Stimulated activated naive CD8-positive, alpha-beta T cell treated with anti-CD3 and anti-CD28 coated beads, Interleukin-15, Interleukin-2, amounts not matched to agents 100 ng/mL and 50 ng/mL, for 24 hours (primary cell): Measurements from ENCODE around the gene RASSF4.
A peak's percentile ranks its signal among the peaks of the same experiment; 100 is the strongest.

Source experiments
- H3K27ac Mint-ChIP-seq: one replicate; pipeline ENCODE4 v1.8.0; 2021; ENCODE audit warnings: mild to moderate bottlenecking, mixed read lengths
- H3K27me3 Mint-ChIP-seq: one replicate; pipeline ENCODE4 v1.8.0; 2021; ENCODE audit warnings: mixed read lengths
- H3K36me3 Mint-ChIP-seq: one replicate; pipeline ENCODE4 v1.8.0; 2021; ENCODE audit warnings: low read depth, mixed read lengths
- H3K4me1 Mint-ChIP-seq: one replicate; pipeline ENCODE4 v1.8.0; 2021; ENCODE audit warnings: low read depth, mixed read lengths
- H3K4me3 Mint-ChIP-seq: one replicate; pipeline ENCODE4 v1.8.0; 2021; ENCODE audit warnings: mild to moderate bottlenecking, mixed read lengths
- H3K9me3 Mint-ChIP-seq: one replicate; pipeline ENCODE4 v1.8.0; 2021; ENCODE audit warnings: mixed read lengths

Gene RASSF4

DNA sequence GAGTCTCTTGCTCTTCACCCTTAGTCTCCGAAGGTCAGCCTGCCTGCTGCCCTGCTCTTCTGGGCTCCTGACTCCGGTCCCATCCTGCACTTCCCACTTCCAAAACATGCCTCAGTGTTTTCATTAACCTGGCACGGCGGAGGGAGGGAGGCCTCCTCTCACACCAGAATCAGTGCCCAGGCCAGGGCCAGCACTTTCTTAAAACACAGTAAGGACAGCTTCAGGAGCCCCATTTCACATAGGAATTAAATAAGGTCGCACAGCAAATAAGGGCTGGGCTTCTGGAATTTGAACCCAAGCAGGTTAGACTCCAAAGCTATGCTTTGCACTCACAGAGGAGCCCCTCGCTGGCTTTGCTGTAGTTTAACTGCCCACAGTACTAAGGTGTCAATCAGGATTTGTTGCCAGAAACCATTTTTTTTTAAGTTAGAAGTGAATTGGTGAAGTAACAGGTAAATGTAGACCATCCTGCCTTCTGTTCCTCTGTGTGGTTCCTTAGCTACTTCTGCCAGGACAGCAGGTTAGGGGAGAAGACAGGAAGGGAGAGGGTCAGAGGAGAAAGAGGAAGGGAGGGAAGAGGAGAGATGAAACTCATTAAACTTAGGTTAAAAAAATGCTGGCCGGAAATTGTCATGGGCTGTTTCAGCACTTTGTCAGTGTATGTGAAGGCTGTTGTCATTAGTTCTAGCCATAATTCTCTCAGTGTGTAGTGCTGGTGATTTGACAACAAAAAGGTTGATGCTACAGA lies 1.1 kb downstream of the RASSF4 start:
- Mint-ChIP-seq H3K27me3 (no peaks in the 10 kb centered on the region), H3K4me1 (peaks cover 53% of the 10 kb centered on the region), H3K4me3 (peak overlapping the region; percentile 84), H3K9me3 (no peaks in the 10 kb centered on the region), H3K36me3 (peaks cover 12% of the 10 kb centered on the region), H3K27ac (no peak overlapping the region)

DNA sequence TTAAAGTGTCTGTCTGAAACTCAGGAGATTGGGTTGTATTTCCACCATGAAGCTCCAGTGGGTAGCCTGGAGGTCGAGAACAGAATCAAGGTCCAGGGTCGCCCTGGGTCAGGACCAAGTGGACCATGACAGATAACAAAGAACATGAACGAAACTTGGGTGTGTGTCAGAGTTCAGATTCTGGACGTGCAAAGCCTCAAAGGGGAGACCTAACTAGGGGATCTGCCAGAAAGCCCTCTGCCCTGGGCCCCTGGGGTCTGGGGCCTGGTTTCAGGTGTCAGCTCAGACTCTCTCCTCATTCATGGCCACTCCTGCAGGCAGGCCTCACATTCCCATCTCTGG lies 1.6 kb downstream of the RASSF4 start:
- no peak overlapping the region for H3K27ac Mint-ChIP-seq
- H3K27me3 Mint-ChIP-seq, result no peaks in the 10 kb centered on the region
- H3K36me3 Mint-ChIP-seq, result peaks cover 7% of the 10 kb centered on the region
- no peaks in the 10 kb centered on the region for H3K9me3 Mint-ChIP-seq
- H3K4me1 Mint-ChIP-seq, result peaks cover 59% of the 10 kb centered on the region
- H3K4me3 Mint-ChIP-seq, result no peak overlapping the region

DNA sequence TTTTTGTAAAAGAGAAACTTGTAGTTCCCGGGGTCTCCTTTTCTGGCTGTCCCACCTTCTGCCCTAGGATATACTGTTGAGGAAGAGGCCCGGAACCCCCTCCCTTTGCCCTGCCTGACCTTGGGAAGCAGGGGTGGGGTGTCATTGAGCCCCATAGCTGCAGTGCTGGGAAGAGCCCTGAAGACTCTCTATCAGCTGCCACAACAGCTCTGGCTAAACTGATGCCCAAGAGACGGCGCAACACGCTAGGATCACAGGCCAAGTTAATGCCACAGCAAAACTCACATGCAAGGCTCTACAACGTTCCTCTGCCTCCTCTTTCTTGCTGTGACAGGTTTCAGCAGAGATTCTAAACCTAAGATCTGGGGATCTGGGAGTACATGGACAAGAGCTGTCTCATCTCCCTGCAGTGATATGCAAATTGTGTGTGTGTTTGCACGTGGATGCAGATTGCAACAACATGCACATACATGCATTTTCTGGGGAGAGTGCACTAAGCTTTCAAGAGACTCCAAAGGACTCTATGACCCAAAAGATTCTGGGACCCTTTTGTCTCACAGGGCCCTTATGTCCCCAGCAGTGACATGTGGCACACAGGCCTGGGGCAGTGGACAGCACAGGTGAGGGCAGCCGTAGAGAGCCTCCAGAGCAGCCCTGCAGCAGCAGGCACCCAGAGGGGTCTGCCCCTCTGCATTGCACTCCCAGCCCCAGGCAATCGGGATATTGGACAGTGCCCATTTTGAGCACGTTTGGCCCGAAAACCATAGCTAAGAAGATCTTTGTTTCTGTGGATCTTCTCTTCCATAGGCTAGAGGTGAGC lies 2.5 kb downstream of the RASSF4 start:
- Mint-ChIP-seq H3K27ac (no peak overlapping the region), H3K4me3 (no peak overlapping the region), H3K36me3 (no peaks in the 10 kb centered on the region), H3K4me1 (peaks cover 68% of the 10 kb centered on the region), H3K27me3 (no peaks in the 10 kb centered on the region), H3K9me3 (no peaks in the 10 kb centered on the region)

DNA sequence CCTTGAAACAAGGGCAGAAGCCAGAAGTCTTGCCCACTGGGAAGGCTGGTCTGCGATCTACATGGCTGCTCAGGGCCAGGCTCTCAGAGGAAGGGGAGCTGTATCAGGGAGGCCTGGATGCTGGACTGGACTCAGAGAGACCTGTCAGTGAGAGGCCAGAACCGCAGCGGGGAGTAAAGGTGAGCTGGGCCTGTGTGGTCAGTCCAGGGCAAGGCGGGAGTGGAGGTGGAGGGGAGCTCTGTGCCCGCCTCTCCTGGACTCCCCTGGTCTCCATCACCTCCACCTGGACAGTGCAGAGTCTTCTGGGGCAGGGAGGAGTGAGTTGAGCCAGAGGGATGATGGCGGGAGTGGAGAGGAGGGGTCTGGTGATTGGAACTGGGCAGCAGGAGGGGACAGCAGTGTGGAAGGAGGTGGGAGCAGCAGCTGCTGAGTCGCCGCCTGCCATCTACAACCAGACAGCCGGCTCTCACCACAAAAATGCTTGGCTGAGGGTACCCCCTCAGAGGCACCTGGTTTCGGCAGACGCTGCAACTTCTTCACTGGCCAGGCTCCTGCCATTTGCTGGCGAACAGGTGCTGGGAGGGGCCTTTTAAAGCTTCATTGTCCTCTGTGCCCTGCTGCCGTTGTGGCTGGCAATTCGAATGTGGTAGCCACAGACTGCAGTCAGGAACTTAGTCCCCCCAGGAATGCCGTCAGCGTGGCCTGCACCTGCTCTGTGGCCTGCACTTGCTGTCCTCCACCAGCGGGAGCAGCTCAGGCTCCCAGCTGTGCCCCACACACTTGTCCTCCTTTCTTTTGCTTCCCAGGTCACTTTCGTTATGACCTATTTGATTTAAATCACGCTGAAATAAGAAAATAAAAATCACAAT lies 3.5 kb downstream of the RASSF4 start:
- Mint-ChIP-seq H3K4me1 (peaks cover 72% of the 10 kb centered on the region), H3K9me3 (no peaks in the 10 kb centered on the region), H3K27ac (no peak overlapping the region), H3K4me3 (no peak overlapping the region), H3K36me3 (no peaks in the 10 kb centered on the region), H3K27me3 (no peaks in the 10 kb centered on the region)

DNA sequence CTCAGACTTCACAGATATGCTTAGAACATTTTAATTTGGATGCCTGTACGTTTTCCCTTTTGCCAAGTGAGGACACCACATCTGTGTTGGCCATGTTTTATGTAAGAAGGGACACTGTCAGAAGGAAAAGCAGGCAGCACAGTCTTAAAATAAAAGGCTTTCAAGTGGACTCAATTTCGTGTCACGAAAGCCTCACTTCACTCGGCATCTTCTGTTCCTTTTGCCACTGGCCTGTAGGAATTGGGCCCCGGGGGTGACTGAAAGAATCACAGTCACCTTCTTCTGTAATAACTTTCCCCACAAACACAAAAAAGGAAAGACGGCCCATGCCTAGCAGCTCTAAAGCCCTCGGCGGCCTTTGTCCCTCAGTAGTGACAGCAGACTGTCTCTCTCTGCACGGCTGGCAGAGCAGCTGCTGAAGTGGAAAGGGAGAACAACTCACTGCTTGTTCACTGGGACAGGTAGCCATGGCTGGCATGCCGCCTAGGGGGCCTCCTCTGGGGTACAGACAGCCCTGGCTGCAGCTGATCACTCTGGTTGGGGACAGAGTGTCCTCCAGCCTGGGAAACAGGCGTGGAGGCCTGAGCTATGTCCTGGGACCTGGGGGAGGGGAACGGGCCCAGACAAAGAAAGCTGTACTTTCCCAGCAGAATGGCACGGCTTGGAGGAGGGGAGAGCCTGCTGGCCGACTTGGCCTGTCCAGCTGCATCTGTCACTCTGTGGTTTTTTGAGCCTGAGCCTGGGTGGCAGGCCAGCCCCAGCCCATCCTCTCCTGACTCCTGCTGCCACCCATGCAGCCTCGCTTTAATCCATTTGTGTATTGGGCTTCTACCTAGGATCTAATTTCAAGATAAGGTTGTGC lies 4.4 kb downstream of the RASSF4 start:
- H3K4me3 Mint-ChIP-seq, result no peak overlapping the region
- H3K4me1 Mint-ChIP-seq, result peaks cover 72% of the 10 kb centered on the region
- H3K27me3 Mint-ChIP-seq, result no peaks in the 10 kb centered on the region
- no peaks in the 10 kb centered on the region for H3K36me3 Mint-ChIP-seq
- no peaks in the 10 kb centered on the region for H3K9me3 Mint-ChIP-seq
- H3K27ac Mint-ChIP-seq, result no peak overlapping the region

DNA sequence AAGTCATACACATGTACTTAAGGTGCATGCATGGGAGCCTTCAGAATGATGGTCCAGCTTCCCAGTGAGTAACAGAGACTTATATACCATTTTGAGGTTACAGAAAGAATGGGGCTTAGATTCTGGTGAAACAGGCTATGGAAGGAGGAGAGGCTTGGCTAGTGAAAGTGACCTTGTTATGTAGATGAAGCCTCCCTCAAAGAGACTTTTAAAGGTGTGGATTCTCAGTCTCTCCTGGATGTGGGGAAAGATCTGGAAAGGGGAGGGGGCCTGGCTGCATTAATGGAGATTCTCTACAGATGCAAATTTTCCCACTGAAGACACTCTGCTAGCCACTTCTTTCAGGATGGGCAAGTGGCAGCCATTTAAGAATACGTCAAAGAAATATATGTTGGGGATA lies 5.5 kb downstream of the RASSF4 start:
- no peaks in the 10 kb centered on the region for H3K9me3 Mint-ChIP-seq
- H3K27ac Mint-ChIP-seq, result peak overlapping the region; percentile 27
- no peaks in the 10 kb centered on the region for H3K36me3 Mint-ChIP-seq
- no peaks in the 10 kb centered on the region for H3K27me3 Mint-ChIP-seq
- peaks cover 76% of the 10 kb centered on the region for H3K4me1 Mint-ChIP-seq
- no peak overlapping the region for H3K4me3 Mint-ChIP-seq

DNA sequence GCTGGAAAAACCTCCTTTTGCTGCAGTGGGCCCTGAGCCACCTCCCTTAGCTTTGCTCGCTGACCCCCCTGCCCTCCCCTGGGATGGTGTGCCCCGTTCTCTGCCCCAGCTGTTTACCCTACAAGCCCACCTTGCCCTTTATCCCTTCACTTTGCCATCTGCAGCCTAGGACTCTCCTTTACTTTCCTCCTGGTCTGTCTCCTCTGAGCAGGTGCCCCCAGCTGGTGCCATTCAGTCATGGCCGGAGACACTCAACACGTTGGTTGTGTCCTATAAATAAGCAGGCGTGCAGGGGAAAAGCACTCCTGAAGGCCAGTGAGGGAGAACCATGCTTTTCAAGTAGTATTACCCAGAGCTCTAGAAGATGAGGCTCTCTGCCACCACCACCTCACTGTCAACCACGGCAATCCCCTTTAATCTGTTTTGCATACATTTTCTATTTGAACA lies 6.1 kb downstream of the RASSF4 start:
- no peaks in the 10 kb centered on the region for H3K27me3 Mint-ChIP-seq
- H3K9me3 Mint-ChIP-seq, result no peaks in the 10 kb centered on the region
- no peaks in the 10 kb centered on the region for H3K36me3 Mint-ChIP-seq
- peaks cover 70% of the 10 kb centered on the region for H3K4me1 Mint-ChIP-seq
- H3K4me3 Mint-ChIP-seq, result peak overlapping the region; percentile 19
- H3K27ac Mint-ChIP-seq, result peak overlapping the region; percentile 76

DNA sequence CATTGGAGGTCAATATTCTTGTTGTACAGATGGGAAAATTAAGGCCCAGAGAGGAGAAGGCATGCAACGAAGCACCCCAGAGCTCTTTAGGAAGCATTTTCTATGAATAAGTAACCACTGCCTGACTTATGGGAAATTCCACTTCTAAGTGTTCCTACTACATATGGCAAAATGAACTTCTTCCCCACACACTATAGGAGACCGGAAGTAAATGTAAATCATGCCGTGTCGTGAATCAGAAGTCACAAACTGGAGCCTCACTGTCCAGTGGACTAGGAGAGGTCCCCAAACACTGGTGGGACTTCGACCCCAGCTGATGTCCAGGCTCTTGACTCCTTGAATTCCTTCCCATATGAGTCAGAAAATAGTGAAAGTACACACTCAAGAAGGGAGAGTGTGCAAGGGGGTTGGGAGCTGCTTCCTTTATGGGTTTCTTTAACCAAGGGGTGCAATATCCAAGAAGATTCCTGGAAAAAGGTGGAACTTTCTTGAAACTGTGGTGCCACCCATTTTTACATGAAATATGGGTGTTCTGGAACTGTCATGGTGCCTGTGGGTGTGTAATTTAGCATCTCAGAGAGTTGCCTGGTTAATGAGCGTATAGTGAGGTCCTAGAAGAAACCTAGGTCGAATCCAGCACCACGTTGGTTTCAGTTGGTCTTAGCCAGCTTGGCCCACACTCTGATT lies 6.7 kb downstream of the RASSF4 start:
- no peaks in the 10 kb centered on the region for H3K9me3 Mint-ChIP-seq
- no peaks in the 10 kb centered on the region for H3K27me3 Mint-ChIP-seq
- peak overlapping the region; percentile 76 for H3K27ac Mint-ChIP-seq
- H3K36me3 Mint-ChIP-seq, result no peaks in the 10 kb centered on the region
- peaks cover 65% of the 10 kb centered on the region for H3K4me1 Mint-ChIP-seq
- peak overlapping the region; percentile 19 for H3K4me3 Mint-ChIP-seq

DNA sequence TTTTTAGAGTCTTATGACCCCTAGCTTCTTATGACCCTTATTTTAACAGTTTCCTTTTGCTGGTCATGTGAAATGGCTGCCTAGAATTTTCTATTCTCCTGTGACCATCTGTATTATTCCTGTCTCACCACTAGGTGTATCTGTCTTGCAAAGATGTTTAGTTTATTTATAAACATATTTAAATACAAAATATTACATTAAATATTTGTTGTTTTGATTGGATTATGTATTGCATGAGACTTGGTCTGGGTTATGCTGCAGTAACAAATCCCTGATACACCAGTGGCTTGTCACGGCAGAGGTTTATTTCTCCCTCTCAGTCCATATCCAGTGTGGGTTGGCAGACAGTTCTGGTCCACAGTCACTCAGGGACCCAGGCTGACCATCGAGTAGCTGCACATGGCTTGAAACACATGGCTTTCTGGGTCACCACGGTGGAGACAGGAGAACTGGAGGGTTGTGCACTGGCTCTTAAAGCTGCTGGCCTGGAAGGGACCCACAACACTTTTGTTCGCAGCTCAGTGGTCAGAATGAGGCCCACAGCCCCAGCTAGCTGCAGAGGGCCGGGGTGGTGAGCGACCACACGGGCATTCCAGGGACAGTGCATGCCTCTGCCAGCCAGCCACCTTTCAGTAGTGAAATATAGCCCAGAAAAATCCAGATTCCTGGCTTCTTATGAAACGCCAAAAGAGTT lies 7.4 kb downstream of the RASSF4 start:
- Mint-ChIP-seq H3K9me3 (no peaks in the 10 kb centered on the region), H3K27me3 (no peaks in the 10 kb centered on the region), H3K27ac (peak overlapping the region; percentile 76), H3K4me3 (no peak overlapping the region), H3K4me1 (peaks cover 65% of the 10 kb centered on the region), H3K36me3 (no peaks in the 10 kb centered on the region)

DNA sequence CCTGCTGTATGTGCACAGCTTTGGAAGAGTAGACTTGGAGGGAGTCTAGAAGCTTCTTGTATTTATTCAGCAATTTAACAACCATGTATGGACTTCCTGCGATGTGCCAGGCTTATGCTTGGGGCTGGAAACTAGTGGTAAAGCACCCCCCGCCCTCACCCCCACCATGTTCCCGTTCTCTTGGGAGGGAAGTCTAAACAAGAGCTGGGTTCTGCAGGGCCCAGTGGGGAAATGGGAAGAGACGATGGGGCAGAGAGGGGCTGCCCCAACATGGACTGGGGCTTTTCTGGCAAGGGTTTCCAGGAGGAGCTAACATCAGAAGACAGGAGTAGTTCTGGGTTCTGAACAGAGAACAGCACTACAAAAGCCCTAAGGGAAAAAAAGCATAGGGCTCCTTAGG lies 8.0 kb downstream of the RASSF4 start:
- H3K4me3 Mint-ChIP-seq, result no peak overlapping the region

DNA sequence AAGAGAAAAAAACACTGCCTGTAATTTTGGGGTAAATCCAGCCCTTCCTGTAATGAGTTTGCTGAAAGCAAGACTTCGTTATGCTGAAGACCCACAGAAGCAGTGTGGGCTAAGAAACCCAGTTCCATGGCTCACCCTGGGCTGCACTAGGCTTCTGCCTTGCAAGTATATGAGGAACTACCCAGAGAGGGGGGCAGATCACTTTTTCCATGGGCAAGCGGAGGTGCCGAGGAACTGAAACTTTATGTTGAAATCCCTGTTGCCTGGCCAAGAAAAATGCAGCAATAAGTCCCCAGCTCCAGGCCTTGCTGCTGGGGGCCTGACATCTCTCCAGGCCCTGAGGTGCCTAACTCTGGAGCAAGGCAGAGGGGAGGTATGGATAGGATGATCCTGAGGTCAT lies 8.5 kb downstream of the RASSF4 start:
- Mint-ChIP-seq H3K36me3 (no peaks in the 10 kb centered on the region), H3K4me1 (peaks cover 60% of the 10 kb centered on the region), H3K9me3 (no peaks in the 10 kb centered on the region), H3K27me3 (no peaks in the 10 kb centered on the region), H3K4me3 (no peak overlapping the region), H3K27ac (peak overlapping the region; percentile 69)

More for the DNA sequence above, 8.0 kb downstream of the RASSF4 start:
- peaks cover 63% of the 10 kb centered on the region for H3K4me1 Mint-ChIP-seq
- H3K36me3 Mint-ChIP-seq, result no peaks in the 10 kb centered on the region
- no peaks in the 10 kb centered on the region for H3K27me3 Mint-ChIP-seq
- no peaks in the 10 kb centered on the region for H3K9me3 Mint-ChIP-seq
- H3K27ac Mint-ChIP-seq, result peak overlapping the region; percentile 69

DNA sequence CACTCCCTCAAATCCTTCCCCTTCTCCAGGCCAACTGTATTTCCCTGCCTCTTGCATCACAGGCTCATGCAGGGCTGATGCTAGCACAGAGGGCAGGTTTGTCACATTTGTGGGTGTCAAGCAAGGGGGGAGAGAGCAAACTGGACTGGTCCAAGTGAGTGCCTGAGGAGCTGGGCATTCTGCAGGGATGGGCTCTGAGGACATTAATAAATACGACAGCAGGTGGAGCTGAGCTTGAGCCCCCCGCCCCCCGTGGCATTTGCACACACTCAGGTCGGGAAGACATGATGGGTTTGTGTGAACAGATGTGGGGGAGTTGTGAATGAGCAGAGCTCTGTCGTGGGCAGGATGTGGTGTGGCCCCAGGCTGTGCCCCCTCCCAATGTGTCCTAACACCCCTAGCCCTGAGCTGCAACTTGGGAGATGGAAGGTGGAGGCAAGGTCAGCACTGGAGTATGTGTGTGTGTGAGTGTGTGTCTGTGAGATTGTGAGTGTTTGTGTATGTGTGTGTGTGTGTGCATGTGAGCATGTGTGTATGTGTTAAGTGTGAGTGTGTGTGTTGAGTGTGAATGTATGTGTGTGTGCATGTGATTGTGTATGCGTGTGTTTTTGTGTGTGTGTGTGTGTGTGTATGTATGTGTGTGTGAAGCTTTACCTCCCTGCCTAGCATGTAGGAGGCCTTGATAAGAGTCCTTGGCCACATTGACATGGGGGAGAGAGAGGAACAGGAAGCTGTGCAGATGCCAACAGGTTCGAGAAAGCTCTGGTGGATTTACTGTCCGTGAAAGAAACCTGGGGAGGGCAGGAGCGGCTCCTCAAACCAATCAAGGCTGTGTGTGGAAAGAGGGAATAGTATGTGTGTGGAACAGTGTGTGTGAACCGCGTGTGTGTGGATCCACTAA lies 9.1 kb downstream of the RASSF4 start:
- no peaks in the 10 kb centered on the region for H3K27me3 Mint-ChIP-seq
- H3K4me1 Mint-ChIP-seq, result peaks cover 65% of the 10 kb centered on the region
- H3K36me3 Mint-ChIP-seq, result no peaks in the 10 kb centered on the region
- H3K4me3 Mint-ChIP-seq, result peak overlapping the region; percentile 11
- peak overlapping the region; percentile 69 for H3K27ac Mint-ChIP-seq
- H3K9me3 Mint-ChIP-seq, result no peaks in the 10 kb centered on the region
